OCI-LY3 (cell line): Measurements from ENCODE around the gene GMEB2.

Experiments
- EZH2phosphoT487 ChIP-seq: fragments of 200-600 bp; shearing (Covaris generic); IDR thresholded peaks from 2 replicates; pipeline ENCODE4 v1.6.1; 2018; ENCODE audit warnings: antibody characterized with exemption, mixed run types, low read depth
- TF ChIP-seq, protein P1 (sequence below): fragments of 200-600, 300-600 bp; sonication (generic); IDR thresholded peaks from 2 replicates; pipeline ENCODE4 v1.5.1; 2014; ENCODE audit warnings: antibody characterized with exemption, low read length, low read depth

DNA sequence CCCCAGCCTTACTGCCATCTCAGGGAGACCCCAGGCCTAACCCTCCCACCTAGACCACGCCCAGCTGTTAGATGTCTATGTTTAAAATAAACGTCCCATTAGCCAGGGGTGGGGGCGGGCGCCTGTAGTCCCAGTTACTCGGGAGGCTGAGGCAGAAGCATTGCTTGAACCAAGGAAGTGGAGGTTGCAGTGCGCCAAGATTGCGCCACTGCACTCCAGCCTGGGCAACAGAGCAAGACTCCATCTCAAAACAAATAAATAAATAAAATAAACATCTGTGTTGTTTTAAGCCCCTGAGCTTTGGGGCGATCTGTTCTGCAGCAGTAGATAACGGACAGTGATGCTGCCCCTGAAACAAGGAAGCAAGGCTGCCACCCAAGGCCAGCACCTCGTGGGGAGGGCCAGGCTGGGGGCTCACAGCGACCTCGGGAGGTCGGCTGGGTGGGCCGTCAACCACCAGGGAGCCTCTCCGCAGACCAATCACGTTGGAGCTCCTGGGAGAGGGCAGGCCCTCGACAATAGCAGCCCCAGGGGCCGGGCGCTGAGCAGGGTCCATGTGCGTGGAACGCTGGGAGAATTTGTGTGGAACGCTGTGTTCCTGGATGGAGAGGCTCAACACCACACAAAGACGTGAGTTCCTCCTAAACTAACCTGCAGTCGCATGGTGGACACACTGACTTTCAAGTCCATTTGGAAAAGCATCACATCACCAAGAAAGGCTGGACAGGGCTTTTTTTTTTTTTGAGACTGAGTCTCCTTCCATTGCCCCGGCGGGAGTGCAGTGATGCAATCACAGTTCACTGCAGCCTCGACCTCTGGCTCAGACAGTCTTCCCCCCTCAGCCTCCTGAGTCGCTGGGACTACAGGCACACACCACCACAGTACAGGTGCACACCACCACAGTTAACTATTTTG is 51.8 kb downstream of the GMEB2 start:
- TF ChIP-seq, protein P1, sequence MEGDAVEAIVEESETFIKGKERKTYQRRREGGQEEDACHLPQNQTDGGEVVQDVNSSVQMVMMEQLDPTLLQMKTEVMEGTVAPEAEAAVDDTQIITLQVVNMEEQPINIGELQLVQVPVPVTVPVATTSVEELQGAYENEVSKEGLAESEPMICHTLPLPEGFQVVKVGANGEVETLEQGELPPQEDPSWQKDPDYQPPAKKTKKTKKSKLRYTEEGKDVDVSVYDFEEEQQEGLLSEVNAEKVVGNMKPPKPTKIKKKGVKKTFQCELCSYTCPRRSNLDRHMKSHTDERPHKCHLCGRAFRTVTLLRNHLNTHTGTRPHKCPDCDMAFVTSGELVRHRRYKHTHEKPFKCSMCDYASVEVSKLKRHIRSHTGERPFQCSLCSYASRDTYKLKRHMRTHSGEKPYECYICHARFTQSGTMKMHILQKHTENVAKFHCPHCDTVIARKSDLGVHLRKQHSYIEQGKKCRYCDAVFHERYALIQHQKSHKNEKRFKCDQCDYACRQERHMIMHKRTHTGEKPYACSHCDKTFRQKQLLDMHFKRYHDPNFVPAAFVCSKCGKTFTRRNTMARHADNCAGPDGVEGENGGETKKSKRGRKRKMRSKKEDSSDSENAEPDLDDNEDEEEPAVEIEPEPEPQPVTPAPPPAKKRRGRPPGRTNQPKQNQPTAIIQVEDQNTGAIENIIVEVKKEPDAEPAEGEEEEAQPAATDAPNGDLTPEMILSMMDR: no peak
- TF ChIP-seq EZH2phosphoT487: no peak
